ENCODE measurements around the gene GPR142. TPM values are rescaled to one million over a fixed set of nuclear protein-coding genes. Genes with fewer than 3 reads are reported as not detected.

Gene GPR142
- total and polyA plus RNA-seq, 2 of the 8 experiments (the other 6 are each of a cell fraction or from before 2014, with no cell fraction given): 0.05 TPM; not detected in 1

DNA sequence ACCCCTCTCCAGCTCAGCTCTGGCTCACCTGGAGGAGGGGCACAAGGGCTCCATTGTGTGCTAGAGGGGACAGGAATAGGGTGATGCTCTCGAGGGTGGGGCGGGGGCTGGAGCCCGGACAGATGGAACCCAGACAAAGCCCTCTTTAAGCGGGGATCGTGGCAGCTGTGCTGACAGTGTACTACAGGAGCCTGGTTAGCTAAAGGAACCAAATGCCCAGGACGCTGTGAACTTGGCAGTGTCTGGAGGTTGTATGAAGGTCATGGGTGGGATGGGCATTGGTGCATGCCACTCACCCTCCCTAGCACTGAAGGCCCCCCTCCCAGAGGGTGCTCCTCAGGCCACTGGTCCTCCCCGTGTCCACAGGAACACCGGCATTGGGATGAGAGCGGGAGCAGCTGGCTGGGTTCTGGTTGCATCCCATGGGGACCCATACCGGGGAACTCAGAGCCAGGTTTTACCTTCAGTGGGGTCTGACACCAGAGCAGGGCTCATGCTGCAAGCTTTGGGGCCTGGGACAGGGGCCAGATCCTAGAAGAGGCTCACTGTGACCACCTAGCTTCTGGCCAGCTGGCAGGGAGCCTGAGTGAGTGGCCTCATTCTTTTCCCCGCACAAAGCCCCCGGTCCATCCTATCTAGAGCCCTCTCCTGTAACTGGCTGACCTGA lies 29.3 kb upstream of the GPR142 start:
- Histone ChIP-seq H2BK15ac (ENCODE audit: low read length) (no peak overlapping the region), H4K5ac (ENCODE audit: insufficient read length, low read depth, low read length) (no peak overlapping the region), H3K18ac (ENCODE audit: extremely low read depth, low read length) (no peak overlapping the region), H3K23ac (ENCODE audit: insufficient read length) (no peak overlapping the region), H3K36me3 (ENCODE audit: control insufficient read depth in 2 of 4, insufficient read depth in 4 of 4, low read length in 3 of 4) (no peaks in the 10 kb centered on the region), H2BK120ac (replicated peaks; ENCODE audit: low read depth, low read length) (no peak overlapping the region), H3K79me2 (ENCODE audit: control insufficient read depth in 1 of 2, insufficient read depth in 2 of 2, low read length in 2 of 2) (no peaks in the 10 kb centered on the region), H2AFZ (ENCODE audit: low read length) (no peak overlapping the region), H3K27ac (ENCODE audit: low read depth, low read length) (no peak overlapping the region), H3K4me3 (ENCODE audit: extremely low read depth in 1 of 4, insufficient read depth in 2 of 4, low read depth in 3 of 4, low read length in 4 of 4) (no peak overlapping the region), H4K91ac (replicated peaks; ENCODE audit: insufficient read length, low read length) (no peak overlapping the region), H3K9ac (replicated peaks in 1 of 4; ENCODE audit: extremely low read depth in 1 of 4, low read depth in 3 of 4, low read length in 3 of 4) (no peak overlapping the region), H3K4ac (replicated peaks; ENCODE audit: insufficient read length, low read depth, low read length) (no peak overlapping the region), H2BK20ac (ENCODE audit: low read length) (no peak overlapping the region), H2BK5ac (ENCODE audit: low read depth, low read length) (no peak overlapping the region), H3K4me1 (replicated peaks in 1 of 4; ENCODE audit: control insufficient read depth in 3 of 4, insufficient read depth in 4 of 4, low read length in 3 of 4) (peaks cover 0 to 9% (median 4%) of the 10 kb centered on the region in 4 experiments; a peak in 4 of 7 replicates), H3K79me1 (ENCODE audit: low read depth, low read length) (no peaks in the 10 kb centered on the region), H3K23me2 (ENCODE audit: low read depth, low read length) (no peaks in the 10 kb centered on the region), H3K56ac (replicated peaks; ENCODE audit: insufficient read length, low read depth, low read length) (no peak overlapping the region), H3K9me3 (ENCODE audit: insufficient read depth in 2 of 2, low read depth in 1 of 2, low read length in 1 of 2) (peaks cover 7 to 13% of the 10 kb centered on the region in 2 experiments; a peak in 2 of 4 replicates), H2BK12ac (ENCODE audit: low read depth, low read length) (no peak overlapping the region), H3K4me2 (ENCODE audit: insufficient read depth in 1 of 2, low read depth in 2 of 2, low read length in 2 of 2) (no peak overlapping the region), H4K8ac (ENCODE audit: extremely low read depth, insufficient read depth, low read length) (peak overlapping the region; percentile 53), H3K14ac (ENCODE audit: insufficient read length) (no peak overlapping the region), H4K20me1 (replicated peaks in 1 of 2; ENCODE audit: control insufficient read depth in 1 of 2, insufficient read depth in 2 of 2, low read length in 2 of 2) (no peaks in the 10 kb centered on the region), H3K27me3 (replicated peaks in 1 of 4; ENCODE audit: control insufficient read depth in 3 of 4, extremely low read depth in 1 of 4, insufficient read depth in 3 of 4, low read length in 3 of 4) (no peaks in the 10 kb centered on the region; a peak in 1 of 7 replicates), H2AK5ac (ENCODE audit: low read depth, low read length) (0 out of 2 replicates have a peak overlapping the region, but pooled peaks have one; percentile 15)
- 86% methylated on average over 12 of the region's 12 CpGs; no CpG with 5 or more reads in 1 of the 2 experiments for WGBS, 2 experiments (ENCODE audit: extremely low coverage in 1 of 2, insufficient coverage in 1 of 2, insufficient read length in 1 of 2, insufficient replicate concordance in 2 of 2, low coverage in 1 of 2, low lambda C conversion rate in 2 of 2, missing lambda C conversion rate in 1 of 2)
- no peak for FAIRE-seq
- DNase-seq (ENCODE audit: low read depth in 1 of 2, low spot score in 2 of 2): no peak
- ChIA-PET CTCF (ENCODE audit: partially characterized antibody) (interaction anchor here (0.6 to 7.3 kb wide), 5 partner anchors 9 to 100 kb away, joined by 3 to 55 read pairs (median 7); partner anchors contain the start of gene GPR142), POLR2A (ENCODE audit: partially characterized antibody) (interaction anchor here (1.5 kb wide), 1 partner anchor 8 kb away, joined by 4 read pairs; no protein-coding TSS in a partner anchor)
- TF ChIP-seq BACH1 (IDR thresholded peaks at IDR 0.05; ENCODE audit: low read length) (no peak), TEAD4 (IDR thresholded peaks at IDR 0.05; ENCODE audit: low read depth, low read length) (no peak), RNF2 (IDR thresholded peaks at IDR 0.05; ENCODE audit: borderline replicate concordance, low read depth, low read length, missing control alignments, poor library complexity, severe bottlenecking) (no peak), CHD1 (IDR thresholded peaks at IDR 0.05; ENCODE audit: low read depth, low read length) (no peak), SIRT6 (IDR thresholded peaks at IDR 0.05; ENCODE audit: low read length) (no peak), TAF7 (optimal IDR thresholded peaks at IDR 0.05; ENCODE audit: borderline replicate concordance, low read depth, low read length) (no peak), BRCA1 (IDR thresholded peaks at IDR 0.05; ENCODE audit: low read depth, low read length) (no peak), SIX5 (IDR thresholded peaks at IDR 0.05; ENCODE audit: low read depth, low read length) (no peak), ATF3 (IDR thresholded peaks at IDR 0.05; ENCODE audit: insufficient read depth, low read depth, low read length) (no peak), NRF1 (IDR thresholded peaks at IDR 0.05; ENCODE audit: low read depth, low read length) (no peak), SIN3A (conservative IDR thresholded peaks at IDR 0.05 in 1 of 2, IDR thresholded peaks at IDR 0.05 in 1 of 2; ENCODE audit: low read depth in 1 of 2, low read length in 2 of 2) (no peak), SUZ12 (IDR thresholded peaks at IDR 0.05; ENCODE audit: low read length) (no peak)

Data from H1 (cell line).